T-helper 1 cell (primary cell): ENCODE measurements around the gene STOX1.
"Not testable (repeated sequence)": the region's sequence is repeated elsewhere in the genome, so short reads cannot be mapped to it uniquely, and the experiment has no call there.

Source experiments
- DNase-seq, 5 donors: peaks; one replicate each; pipeline ENCODE4 v3.0.0-alpha.2; 2012 to 2020
- total RNA-seq, 4 donors: gene quantifications; one replicate each; lab custom pipeline; 2026; lab: John Stamatoyannopoulos, UW

Gene STOX1, protein sequence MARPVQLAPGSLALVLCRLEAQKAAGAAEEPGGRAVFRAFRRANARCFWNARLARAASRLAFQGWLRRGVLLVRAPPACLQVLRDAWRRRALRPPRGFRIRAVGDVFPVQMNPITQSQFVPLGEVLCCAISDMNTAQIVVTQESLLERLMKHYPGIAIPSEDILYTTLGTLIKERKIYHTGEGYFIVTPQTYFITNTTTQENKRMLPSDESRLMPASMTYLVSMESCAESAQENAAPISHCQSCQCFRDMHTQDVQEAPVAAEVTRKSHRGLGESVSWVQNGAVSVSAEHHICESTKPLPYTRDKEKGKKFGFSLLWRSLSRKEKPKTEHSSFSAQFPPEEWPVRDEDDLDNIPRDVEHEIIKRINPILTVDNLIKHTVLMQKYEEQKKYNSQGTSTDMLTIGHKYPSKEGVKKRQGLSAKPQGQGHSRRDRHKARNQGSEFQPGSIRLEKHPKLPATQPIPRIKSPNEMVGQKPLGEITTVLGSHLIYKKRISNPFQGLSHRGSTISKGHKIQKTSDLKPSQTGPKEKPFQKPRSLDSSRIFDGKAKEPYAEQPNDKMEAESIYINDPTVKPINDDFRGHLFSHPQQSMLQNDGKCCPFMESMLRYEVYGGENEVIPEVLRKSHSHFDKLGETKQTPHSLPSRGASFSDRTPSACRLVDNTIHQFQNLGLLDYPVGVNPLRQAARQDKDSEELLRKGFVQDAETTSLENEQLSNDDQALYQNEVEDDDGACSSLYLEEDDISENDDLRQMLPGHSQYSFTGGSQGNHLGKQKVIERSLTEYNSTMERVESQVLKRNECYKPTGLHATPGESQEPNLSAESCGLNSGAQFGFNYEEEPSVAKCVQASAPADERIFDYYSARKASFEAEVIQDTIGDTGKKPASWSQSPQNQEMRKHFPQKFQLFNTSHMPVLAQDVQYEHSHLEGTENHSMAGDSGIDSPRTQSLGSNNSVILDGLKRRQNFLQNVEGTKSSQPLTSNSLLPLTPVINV
- 0 to 1.3 (median 0.21) reads per million in 4 donors for total RNA-seq

DNA sequence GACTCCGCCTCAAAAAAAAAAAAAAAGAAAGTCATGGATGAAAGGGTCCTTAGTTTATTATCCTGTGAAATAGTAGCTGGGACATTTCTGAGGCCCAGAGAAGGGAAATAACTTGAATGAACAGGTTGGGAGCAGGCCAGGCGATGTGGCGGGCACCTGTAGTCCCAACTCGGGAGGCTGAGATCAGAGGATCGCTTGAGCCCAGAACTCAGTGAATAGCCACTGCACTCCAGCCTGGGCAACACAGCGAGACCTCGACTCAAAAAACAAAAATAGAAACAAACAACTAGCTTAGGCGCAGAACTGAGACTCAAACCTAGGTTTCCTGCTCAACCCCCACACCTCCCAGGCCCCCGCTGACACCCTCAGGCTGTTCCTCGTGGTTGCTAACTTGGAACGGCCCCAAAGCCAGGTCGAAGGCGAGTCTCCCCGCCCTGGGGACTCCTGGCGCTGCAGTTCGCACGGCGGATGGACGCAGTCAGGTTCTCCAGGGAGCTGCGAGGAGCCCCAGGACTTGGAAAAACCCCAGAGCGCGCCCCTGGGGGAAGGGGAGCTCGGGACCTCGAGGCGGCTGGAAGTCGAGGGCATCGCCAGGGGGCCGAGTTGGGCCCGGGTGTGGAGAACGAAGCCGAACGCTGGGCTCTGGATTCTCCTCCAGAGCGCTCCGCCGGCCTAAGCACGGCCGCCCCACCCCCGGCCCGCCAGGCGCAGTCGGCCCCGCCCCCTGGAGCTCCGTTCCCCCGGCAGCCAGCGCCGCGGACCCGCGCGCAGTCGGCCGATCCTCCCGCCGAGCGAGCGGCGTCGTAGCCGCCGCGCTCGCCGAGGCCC lies at the start of gene STOX1:
Gene STOX1 (plus strand): TSS at position 768 of the 828 bp plus-strand sequence. CDS start 93 bp downstream, outside the sequence.
- DNase-seq = peak in 4 of 5 donors; percentile 15 to 60 (median 38)

DNA sequence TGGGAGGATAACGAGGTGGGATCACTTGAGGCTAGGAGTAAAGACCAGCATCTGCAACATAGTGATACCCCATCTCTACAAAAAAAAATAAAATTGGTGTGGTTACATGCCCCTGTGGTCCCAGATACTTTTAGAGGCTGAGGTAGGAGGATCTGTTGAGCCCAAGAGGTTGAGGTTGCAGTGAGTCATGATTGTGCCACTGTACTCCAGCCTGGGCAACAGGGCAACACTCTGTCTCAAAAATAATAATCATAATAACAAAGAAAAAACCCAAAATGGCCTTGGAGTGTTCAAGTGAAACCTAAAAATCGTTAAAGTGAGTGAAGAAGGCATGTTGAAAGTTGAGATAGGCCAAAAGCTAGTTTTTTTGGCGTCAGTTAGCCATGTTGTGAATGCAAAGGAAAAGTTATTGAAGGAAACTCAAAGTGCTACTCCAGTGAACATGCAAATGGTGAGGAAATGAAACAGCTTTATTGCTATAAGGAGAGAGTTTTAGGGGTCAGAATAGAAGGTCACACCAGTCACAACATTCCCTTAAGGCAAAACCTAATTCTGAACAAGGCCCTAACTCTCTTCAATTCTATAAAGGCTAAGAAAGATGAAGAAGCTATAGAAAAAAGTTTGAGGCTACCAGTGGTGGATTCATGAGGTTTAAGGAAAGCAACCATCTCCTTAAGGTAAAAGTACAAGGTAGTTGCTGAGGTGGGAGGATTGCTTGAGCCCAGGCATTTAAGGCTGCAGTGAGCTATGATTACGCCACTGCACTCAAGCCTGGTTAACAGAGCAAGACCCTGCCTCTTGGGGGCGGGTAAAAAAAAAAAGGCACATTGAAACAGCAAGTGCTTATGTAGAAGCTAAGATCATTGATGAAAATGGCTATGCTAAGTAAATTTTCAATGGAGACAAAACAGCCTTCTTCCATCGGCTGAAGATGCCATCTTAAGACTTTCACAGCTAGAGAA lies 45.4 kb upstream of the STOX1 start:
- no peak for DNase-seq

DNA sequence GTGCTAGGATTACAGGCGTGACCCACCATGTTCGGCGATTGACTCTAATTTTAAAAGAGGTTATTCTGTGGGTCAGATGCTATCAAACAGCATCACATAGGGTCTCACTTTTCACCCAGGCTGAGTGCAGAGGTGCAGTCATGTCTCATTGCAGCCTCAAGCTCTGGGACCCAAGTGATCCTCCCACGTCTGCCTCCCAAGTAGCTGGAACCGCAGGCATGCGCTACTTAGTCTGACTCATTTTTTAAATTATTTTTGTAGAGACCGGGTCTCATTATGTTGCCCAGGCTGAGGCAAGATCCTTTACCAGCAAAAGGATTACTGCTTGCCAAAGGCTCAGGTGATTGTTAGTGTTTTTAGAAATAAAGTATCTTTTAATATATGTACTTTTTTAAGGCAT lies 42.9 kb upstream of the STOX1 start:
- no peak for DNase-seq

DNA sequence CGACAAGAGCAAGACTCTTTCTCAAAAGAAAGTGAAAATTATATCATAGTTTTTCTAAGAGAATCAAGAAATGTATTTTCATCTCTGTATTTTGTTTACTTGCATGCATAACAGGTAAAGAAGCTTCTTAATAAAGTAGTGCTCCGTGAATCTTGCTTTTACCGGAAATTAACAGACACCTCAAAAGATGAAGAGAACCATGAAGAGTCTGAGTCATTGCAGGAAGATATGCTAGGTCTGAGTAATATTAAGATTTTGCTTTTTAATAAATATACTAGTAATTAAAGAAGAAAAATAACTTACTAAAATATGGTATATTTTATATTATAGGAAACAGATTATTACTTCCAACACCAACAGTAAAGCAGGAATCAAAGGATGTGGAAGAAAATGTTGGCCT lies 39.5 kb upstream of the STOX1 start:
- peak in 1 of 5 donors; percentile 42 for DNase-seq

DNA sequence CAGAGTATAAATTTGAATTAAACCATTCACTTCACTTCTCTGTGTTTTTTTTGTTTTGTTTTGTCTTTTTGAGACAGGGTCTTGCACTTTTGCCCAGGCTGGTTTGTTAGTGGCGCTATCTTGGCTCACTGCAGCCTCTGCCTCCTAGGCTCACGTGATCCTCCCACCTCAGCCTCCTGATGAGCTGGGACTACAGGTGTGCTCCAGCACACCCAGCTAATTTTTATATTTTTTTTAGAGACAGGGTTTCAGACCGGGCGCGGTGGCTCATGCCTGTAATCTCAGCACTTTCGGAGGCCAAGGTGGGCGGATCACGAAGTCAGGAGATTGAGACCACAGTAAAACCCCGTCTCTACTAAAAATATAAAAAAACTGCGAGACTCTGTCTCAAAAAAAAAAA lies 36.9 kb upstream of the STOX1 start:
- DNase-seq = no peak

DNA sequence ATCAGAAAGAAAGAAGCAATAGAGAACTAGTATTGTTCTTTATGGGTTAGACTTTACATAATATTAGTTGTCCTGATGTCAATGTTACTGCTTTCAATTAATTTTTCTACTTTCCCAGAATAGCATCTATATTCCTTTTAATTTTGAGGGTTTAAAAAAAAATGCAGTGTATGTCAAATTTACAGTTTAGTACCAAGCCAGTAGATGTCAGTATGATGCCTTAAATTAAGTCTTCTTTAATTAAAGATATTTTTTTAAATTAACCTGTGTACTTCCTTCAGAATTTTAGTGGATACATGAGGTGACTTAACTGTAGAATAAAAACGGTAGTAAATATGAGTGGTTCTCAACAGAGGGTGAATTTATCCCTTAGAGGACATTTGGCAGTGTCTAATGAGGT lies 35.2 kb upstream of the STOX1 start:
- no peak for DNase-seq

DNA sequence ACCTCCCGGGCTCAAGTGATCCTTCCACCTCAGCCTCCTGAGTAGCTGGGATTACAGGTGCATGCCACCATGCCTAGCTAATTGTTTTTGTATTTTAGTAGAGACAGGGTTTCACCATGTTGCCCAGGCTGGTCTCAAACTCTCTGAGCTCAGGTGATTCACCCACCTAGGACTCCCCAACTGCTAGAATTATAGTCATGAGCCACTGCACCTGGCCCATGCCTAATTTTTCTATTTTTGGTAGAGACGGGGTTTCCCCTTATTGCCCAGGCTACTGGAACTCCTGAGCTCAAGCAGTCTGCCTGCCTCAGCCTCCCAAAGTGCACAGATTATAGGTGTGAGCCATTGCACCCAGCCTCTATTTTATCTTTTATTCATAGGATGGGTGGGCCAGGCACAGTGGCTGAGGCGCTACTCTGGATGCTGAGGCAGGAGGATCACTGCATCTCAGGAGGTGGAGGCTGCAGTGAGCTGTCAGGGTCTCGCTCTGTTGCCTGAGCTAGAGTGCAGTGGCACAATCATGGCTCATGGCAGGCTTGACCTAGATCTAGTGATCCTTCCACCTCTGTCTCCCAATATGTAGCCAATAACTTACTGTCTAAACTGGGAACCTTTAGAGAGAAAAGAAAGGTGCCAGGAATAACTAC lies 31.3 kb upstream of the STOX1 start:
- DNase-seq = no peak

DNA sequence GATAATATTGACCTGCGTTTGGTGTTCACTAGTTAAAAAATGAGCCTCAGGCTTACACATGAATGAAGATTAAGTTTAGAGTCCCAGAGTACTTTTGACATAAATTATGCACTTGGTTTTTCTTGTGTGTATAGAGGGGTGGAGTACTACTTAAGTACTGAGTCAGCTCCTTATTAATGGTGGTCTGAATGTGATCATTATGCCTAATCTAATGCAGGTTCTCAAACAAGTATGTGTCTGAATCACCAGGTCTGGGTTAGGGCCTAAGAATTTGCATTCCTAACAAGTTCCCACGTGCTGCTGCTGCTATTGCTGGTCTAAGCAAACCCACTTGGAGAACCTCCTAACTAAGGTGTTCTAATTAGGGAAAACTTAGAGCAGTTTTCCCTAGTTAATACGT lies 30.7 kb upstream of the STOX1 start:
- DNase-seq = no peak

DNA sequence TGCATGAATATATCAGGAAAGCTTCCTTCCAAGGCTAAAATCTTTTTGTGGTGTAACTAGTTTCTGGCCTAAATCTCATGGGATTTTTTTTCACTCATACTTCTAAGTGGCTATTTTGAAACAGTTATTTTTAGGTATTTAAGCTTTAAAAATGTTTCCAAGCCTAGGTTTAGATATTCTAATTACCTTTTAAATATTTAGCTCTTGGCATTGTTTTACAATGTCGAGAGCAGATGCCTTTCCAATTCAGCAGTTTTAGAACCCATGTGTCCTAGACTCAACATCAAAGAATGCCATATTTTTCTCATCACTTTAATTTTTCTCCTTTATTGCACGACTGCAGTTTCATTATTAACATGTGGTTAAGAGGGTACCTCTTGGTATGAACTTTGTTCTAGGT lies 27.1 kb upstream of the STOX1 start:
- no peak for DNase-seq

DNA sequence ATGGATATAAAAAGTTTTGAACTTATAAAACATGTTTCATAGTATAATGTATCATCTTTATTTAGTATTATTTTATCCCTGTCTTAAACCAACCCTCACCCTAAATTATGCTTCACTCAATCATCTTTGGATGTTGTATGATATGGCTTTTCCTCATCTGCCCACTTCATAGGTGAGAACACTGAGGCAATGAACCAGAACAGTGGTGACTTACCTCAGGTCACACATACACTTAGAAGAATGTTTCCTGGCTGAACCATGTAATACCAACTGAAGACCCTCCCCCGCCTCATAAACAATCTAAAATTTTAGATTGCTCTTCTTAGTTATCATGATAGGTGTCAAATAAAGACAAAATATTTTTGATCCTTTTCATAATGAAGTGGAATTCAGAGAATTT lies 22.6 kb upstream of the STOX1 start:
- DNase-seq = no peak

DNA sequence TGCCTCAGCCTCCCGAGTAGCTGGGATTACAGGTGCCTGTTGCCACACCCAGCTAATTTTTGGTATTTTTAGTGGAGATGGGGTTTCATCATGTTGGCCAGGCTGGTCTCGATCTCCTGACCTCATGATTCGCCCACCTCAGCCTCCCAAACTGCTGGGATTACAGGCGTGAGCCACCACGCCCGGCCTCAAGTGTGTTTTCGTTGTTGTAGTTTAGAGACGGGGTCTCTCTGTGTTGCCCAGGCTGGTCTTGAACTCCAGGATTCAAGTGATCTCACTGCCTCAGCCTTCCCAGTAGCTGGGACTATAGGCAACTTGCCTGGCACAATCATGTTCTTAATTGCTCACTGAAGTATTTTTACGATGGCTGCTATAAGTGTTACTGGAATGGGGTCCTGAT lies 16.5 kb upstream of the STOX1 start:
- not testable (repeated sequence) for DNase-seq

DNA sequence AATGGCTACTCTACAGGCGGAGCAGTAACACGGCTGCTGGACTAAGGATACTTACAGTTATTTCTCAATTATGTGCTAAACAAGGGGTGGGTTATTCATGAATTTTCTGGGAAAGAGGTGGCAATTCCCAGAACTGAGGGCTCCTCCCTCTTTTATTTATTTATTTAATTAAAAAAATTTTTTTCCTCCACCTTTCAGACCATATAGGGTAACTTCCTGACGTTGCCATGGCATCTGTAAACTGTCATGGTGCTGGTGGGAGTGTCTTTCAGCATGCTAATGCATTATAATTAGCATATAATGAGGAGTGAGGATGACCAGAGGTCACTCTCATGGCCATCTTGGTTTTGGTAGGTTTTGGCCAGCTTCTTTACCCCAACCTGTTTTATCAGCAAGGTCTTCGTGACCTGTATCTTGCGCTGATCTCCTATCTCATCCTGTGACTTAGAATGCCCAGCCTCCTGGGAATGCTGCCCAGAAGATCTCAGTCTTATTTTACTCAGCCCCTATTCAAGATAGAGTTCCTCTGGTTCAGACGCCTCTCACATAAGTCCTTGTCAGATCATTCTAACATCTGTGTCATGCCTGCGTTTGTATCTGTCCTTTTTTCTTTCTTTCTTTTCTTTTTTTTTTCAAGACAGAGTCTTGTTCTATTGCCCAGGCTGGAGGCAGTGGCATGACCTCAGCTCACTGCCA lies 15.9 kb upstream of the STOX1 start:
- no peak for DNase-seq

DNA sequence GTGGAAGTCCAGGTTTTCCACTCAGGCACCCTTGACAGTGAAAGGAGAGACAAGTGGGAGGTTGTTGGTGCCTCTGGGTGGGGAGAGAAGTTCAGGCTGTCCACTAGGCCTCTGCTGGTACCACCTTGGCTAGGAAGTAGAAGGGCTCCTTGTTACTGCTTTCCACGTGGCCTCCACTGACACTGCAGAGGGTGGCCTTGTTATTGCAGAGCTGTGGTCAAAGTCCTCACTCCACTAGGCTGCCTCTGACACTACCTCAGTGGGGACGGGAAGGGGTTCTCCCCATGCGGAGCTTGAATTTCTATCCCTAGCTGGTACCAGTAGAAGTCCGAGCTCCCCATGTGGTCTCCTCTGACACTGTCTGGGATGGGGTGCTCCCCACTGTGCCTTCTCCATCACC lies 14.9 kb upstream of the STOX1 start:
- no peak for DNase-seq

DNA sequence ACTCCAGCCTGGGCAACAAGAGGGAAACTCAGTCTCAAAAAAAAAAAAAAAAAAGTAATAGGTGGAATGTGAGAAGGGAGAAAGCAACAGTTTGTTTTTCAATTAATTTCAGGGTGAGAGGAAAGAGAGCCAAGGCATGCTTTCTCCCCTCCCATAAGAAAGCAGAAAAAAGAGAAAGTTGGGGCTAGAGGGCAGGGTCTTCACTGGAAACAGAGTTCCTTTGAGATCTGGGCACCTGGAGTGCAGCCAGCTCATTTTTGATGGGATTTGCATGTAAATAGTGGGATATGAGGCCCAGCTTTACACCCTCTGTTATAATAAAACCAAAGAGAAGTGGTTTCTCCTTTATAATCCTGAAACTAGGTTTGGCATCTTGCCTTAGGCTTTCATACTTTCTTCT lies 13.8 kb upstream of the STOX1 start:
- DNase-seq = no peak

DNA sequence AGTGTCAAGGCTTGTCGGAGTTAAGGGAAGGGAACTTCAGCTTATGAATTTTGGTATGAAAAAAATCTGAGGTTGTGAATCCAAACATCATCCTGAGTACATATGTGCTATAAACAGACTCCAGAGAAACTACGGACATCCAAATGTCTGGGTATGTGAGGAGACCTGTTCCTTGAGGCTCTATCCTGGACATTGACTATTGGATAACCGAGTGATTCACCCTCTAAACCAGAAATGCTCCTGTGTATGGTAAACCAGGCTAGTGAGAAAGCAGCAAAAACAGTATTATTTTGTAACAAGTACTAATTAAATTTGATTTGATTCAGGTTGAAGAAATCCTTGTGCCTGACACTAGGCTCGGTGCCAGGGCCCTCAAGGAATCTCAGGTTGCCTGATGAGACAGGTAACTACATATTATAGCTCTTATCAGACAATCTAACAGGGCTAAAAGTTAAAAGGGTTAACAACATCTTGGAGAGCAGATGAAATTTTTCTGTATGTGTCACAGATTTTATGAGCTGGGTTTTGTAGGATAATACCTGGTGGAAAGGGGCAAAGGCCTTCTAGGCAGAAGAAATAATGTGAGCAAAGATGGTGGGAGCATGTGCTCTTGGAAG lies 10.4 kb upstream of the STOX1 start:
- DNase-seq = no peak

DNA sequence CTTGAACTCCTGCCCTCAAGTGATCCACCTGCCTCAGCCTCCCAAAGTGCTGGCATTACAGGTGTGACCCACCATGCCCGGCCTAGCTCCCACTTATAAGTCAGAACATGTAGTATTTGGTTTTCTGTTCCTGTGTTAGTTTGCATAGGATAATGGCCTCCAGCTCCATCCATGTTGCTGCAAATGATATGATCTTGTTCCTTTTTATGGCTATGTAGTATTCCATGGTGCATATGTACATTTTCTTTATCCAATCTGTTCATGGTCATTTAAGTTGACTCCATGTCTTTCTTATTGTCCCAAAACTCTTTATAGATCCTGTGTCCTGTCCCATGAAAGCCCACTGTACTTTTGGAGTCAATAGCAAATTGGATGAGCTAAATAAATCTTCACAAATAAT lies 7.0 kb upstream of the STOX1 start:
- not testable (repeated sequence) for DNase-seq

DNA sequence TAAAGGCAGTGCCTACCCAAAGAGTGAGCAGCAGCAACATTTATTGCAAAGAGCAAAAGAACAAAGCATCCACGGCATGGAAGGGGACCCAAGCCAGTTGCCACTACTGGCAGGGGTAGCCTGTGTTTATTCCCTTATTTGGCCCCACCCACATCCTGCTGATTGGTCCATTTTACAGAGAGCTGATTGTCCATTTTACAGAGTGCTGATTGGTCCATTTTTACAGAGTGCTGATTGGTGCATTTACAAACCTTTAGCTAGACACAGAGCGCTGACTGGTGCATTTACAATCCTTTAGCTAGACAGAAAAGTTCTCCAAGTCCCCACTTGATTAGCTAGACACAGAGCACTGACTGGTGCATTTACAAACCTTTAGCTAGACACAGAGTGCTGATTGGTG lies 4.7 kb upstream of the STOX1 start:
- not testable (repeated sequence) for DNase-seq

DNA sequence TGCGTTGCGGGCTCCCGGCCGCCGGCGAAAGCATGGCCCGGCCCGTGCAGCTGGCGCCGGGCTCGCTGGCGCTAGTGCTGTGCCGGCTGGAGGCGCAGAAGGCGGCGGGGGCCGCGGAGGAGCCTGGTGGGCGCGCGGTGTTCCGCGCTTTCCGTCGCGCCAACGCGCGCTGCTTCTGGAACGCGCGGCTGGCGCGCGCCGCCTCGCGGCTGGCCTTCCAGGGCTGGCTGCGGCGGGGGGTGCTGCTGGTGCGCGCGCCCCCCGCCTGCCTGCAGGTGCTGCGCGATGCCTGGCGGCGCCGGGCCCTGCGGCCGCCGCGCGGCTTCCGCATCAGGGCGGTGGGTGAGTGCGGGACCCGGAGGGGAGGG lies 245 bp downstream of the STOX1 start:
- not testable (repeated sequence) for DNase-seq

DNA sequence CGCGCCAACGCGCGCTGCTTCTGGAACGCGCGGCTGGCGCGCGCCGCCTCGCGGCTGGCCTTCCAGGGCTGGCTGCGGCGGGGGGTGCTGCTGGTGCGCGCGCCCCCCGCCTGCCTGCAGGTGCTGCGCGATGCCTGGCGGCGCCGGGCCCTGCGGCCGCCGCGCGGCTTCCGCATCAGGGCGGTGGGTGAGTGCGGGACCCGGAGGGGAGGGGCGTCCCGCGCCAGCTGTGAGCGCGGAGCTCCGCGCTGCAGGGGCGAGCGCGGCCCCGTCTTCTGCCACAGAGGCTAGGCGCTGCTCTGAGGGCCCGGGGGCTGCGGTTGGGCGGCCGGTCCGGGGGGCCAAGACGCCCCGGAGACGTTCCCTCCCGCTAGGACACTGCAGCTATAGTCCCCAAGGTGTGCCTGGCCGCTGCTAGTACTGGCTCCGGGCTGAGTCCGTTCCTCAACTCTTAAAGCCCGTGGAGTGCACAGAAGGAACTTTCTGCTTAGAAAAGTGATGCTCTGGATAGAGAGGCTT lies 811 bp downstream of the STOX1 start:
- DNase-seq = peak in 1 of 5 donors; percentile 16

DNA sequence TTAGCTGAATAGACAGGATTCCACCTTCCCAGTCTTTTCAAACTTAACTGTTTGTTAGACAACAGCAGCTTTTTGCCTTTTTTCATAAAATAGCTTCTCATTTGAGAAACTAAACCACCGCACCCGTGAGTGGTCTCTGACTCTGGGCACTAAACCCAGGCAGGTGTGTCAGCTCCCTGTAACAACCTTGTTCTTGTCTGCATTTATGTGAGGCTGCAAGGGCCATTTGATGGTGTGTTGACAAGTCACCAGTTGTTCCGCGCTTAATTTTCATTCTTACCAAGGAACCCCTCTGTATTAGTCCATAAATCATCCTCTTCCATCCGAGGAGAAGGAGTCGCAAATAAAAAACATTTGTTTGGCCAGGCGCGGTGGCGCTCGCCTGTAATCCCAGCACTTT lies 1.5 kb downstream of the STOX1 start:
- no peak for DNase-seq
